Measurements from ENCODE around the gene TMEM45B. TPM values are rescaled to one million over a fixed set of nuclear protein-coding genes. Genes with fewer than 3 reads are reported as not detected.
"Not testable (repeated sequence)": the region's sequence is repeated elsewhere in the genome, so short reads cannot be mapped to it uniquely, and the experiment has no call there.

Gene TMEM45B
- total RNA-seq = 7.6 TPM

- DNase-seq = no peak
Observed at GRCh38 chr11:129815596-129816461, at the start of gene TMEM45B. Gene TMEM45B (plus strand): TSS chr11:129815848. CDS start chr11:129852483, 36,635 bp downstream.

- DNase-seq = no peak
Observed at GRCh38 chr11:129766898-129767604, 48.6 kb upstream of the TMEM45B start.

- no peak for DNase-seq
Observed at GRCh38 chr11:129767827-129768226, 47.8 kb upstream of the TMEM45B start.

- no peak for DNase-seq
Observed at GRCh38 chr11:129768356-129768755, 47.3 kb upstream of the TMEM45B start.

- DNase-seq = no peak
Observed at GRCh38 chr11:129769059-129769458, 46.6 kb upstream of the TMEM45B start.

- DNase-seq = no peak
Observed at GRCh38 chr11:129770993-129771392, 44.7 kb upstream of the TMEM45B start.

GRCh38 chr11:129771456-129771855 lies 44.2 kb upstream of the TMEM45B start:
- DNase-seq = not testable (repeated sequence)

GRCh38 chr11:129778877-129779276 lies 36.8 kb upstream of the TMEM45B start:
- no peak for DNase-seq

GRCh38 chr11:129779342-129779741 lies 36.3 kb upstream of the TMEM45B start:
- no peak for DNase-seq

- DNase-seq = no peak
Observed at GRCh38 chr11:129785383-129786111, 30.1 kb upstream of the TMEM45B start.

GRCh38 chr11:129786112-129786416 lies 29.6 kb upstream of the TMEM45B start:
- DNase-seq = not testable (repeated sequence)

GRCh38 chr11:129787532-129788155 lies 28.0 kb upstream of the TMEM45B start:
- DNase-seq = no peak

GRCh38 chr11:129788278-129788677 lies 27.4 kb upstream of the TMEM45B start:
- DNase-seq = no peak

GRCh38 chr11:129790106-129790505 lies 25.5 kb upstream of the TMEM45B start:
- no peak for DNase-seq

GRCh38 chr11:129791515-129791914 lies 24.1 kb upstream of the TMEM45B start:
- no peak for DNase-seq

GRCh38 chr11:129792663-129793062 lies 23.0 kb upstream of the TMEM45B start:
- DNase-seq = no peak

- no peak for DNase-seq
Observed at GRCh38 chr11:129795089-129795488, 20.6 kb upstream of the TMEM45B start.

GRCh38 chr11:129798212-129798611 lies 17.4 kb upstream of the TMEM45B start:
- DNase-seq = no peak

- not testable (repeated sequence) for DNase-seq
Observed at GRCh38 chr11:129800162-129800561, 15.5 kb upstream of the TMEM45B start.

- DNase-seq = no peak
Observed at GRCh38 chr11:129800655-129801054, 15.0 kb upstream of the TMEM45B start.

- DNase-seq = no peak
Observed at GRCh38 chr11:129803533-129803932, 12.1 kb upstream of the TMEM45B start.

GRCh38 chr11:129804012-129804411 lies 11.6 kb upstream of the TMEM45B start:
- DNase-seq = no peak

Measured in skin of body (tissue), 2 donors.